ENCODE measurements around the gene ACSS3.

GRCh38 chr12:81216739-81217138, 138.9 kb downstream of the ACSS3 start:
- no peak for TF ChIP-seq CTCF (IDR thresholded peaks at IDR 0.05)
- TF ChIP-seq POLR2A (IDR thresholded peaks at IDR 0.05), result no peak
- no peak for TF ChIP-seq EP300 (IDR thresholded peaks at IDR 0.05)

All from ovary (tissue), 3 donors.